PC-3 (cell line): ENCODE results near the gene NSFL1C. TPM values are rescaled to one million over a fixed set of nuclear protein-coding genes. Genes with fewer than 3 reads are reported as not detected.
A peak's percentile ranks its signal among the peaks of the same experiment; 100 is the strongest.

Source experiments
- ATAC-seq: fragments of 200-7000 bp; cut with Tn5 transposase; 2 replicates; pipeline ENCODE4 v1.9.1; 2020; ENCODE audit warnings: mild to moderate bottlenecking, moderate library complexity
- Bru-seq: library from RNA; stranded (reverse); fragments of 400-500 nt; gene quantifications from one replicate; lab custom pipeline; 2021; lab: Mats Ljungman, UMichigan
- BruChase-seq, 2 experiments: library from RNA; stranded (reverse); fragments of 400-500 nt; gene quantifications; one replicate each; lab custom pipeline; 2021; lab: Mats Ljungman, UMichigan
- BruUV-seq: library from RNA; stranded (reverse); fragments of 400-500 nt; replicated peaks from 2 replicates; lab custom pipeline; 2021; lab: Mats Ljungman, UMichigan
- CTCF ChIA-PET: fragments of 300-600 bp; sonication (Branson Sonifier 250); formaldehyde crosslinking; loops from one replicate; lab custom pipeline; 2022; ENCODE audit warnings: antibody characterized with exemption; lab: Charles Lee
- POLR2A ChIA-PET: fragments of 300-600 bp; sonication (Branson Sonifier 250); formaldehyde crosslinking; loops from one replicate; lab custom pipeline; 2022; ENCODE audit warnings: antibody characterized with exemption; ENCODE audit not compliant: unreplicated experiment; lab: Charles Lee
- DNase-seq: peaks from one replicate; pipeline ENCODE4 v3.0.0-alpha.2; 2015
- H2AFZ ChIP-seq: fragments of 300-600 bp; sonication (generic); 2 replicates; pipeline ENCODE4 v1.6.0; 2016; ENCODE audit warnings: antibody characterized with exemption, low read length
- H3F3A ChIP-seq: fragments of 300-600 bp; sonication (generic); one replicate; pipeline ENCODE4 v1.6.0; 2017; ENCODE audit warnings: antibody characterized with exemption, low read length, control low read depth, mild to moderate bottlenecking; ENCODE audit not compliant: unreplicated experiment
- H3K27ac ChIP-seq: fragments of 300-600 bp; sonication (generic); 2 replicates; pipeline ENCODE4 v1.5.1; 2016; ENCODE audit warnings: mild to moderate bottlenecking, low read length
- H3K27me3 ChIP-seq: fragments of 300-600 bp; sonication (generic); 2 replicates; pipeline ENCODE4 v1.6.1; 2016; ENCODE audit warnings: low read length, mixed read lengths
- H3K36me3 ChIP-seq: fragments of 300-600 bp; sonication (generic); 2 replicates; pipeline ENCODE4 v1.6.1; 2016; ENCODE audit warnings: low read depth, mixed run types, low read length, mixed read lengths
- H3K4me1 ChIP-seq: fragments of 300-600 bp; sonication (generic); 2 replicates; pipeline ENCODE4 v1.5.1; 2016; ENCODE audit warnings: low read length; ENCODE audit not compliant: insufficient read depth
- H3K4me2 ChIP-seq: fragments of 300-600 bp; sonication (generic); 2 replicates; pipeline ENCODE4 v1.6.0; 2016; ENCODE audit warnings: low read length
- H3K4me3 ChIP-seq: fragments of 300-600 bp; sonication (generic); 2 replicates; pipeline ENCODE4 v1.5.1; 2016; ENCODE audit warnings: mild to moderate bottlenecking, low read length, mixed read lengths
- H3K79me2 ChIP-seq: fragments of 300-600 bp; sonication (generic); 2 replicates; pipeline ENCODE4 v1.6.1; 2017; ENCODE audit warnings: low read length, mixed read lengths
- H3K9ac ChIP-seq: fragments of 300-600 bp; sonication (generic); 2 replicates; pipeline ENCODE4 v1.6.0; 2016; ENCODE audit warnings: mild to moderate bottlenecking, low read length
- H3K9me2 ChIP-seq: fragments of 300-600 bp; sonication (generic); replicated peaks from 2 replicates; pipeline ENCODE4 v1.6.1; 2016; ENCODE audit warnings: mixed run types, low read length, mixed read lengths
- H3K9me3 ChIP-seq: fragments of 300-600 bp; sonication (generic); 2 replicates; pipeline ENCODE4 v1.6.1; 2016; ENCODE audit warnings: low read length, mixed read lengths
- H4K20me1 ChIP-seq: fragments of 300-600 bp; sonication (generic); 2 replicates; pipeline ENCODE4 v1.6.1; 2016; ENCODE audit warnings: low read length, mixed read lengths
- EZH2 ChIP-seq: fragments of 300-600 bp; sonication (generic); IDR thresholded peaks from one replicate; pipeline ENCODE4 v1.6.1; 2017; ENCODE audit warnings: antibody characterized with exemption, mild to moderate bottlenecking, low read length; ENCODE audit not compliant: unreplicated experiment
- EZH2phosphoT487 ChIP-seq: fragments of 300-600 bp; sonication (generic); IDR thresholded peaks from 2 replicates; pipeline ENCODE4 v1.6.1; 2018; ENCODE audit warnings: mild to moderate bottlenecking, antibody characterized with exemption, low read length, borderline replicate concordance
- intact Hi-C: fragments of 100-400 bp; cut with micrococcal nuclease; formaldehyde crosslinking; loops from 2 replicates; pipeline ENCODE4 v1.9.0; 2023
- long read RNA-seq: library from polyadenylated mRNA; unstranded; transcript quantifications from one replicate; pipeline ENCODE4 v2.0.0, GENCODE V29; 2021; ENCODE audit not compliant: unreplicated experiment
- total RNA-seq: library from RNA; depleted of rRNA; stranded (reverse); fragments of >200 nt; gene quantifications from 2 replicates; pipeline ENCODE4 v1.2.3, GENCODE V29; 2014; rRNA removed
- TF ChIP-seq, protein P1 (sequence below): fragments of 300-600 bp; sonication (generic); conservative IDR thresholded peaks from 2 replicates; pipeline ENCODE4 v1.5.1; 2017; ENCODE audit warnings: antibody characterized with exemption, low read depth, mild to moderate bottlenecking, low read length

NSFL1C gene
- 170 and 217 TPM in 2 replicates for total RNA-seq
- Bru-seq, nascent RNA: percentile 95 among the genes with signal in this experiment
- percentile 93 among the genes with signal in this experiment for BruChase-seq, experiment 1, labeled RNA remaining after a 6-hour chase
- BruChase-seq, experiment 2, labeled RNA remaining after a 2-hour chase: percentile 94 among the genes with signal in this experiment
- long read RNA-seq, transcript NSFL1C-203 (9 exons, 1,446 nt): minor isoform, 24 of 292 reads
- long read RNA-seq, transcript NSFL1C-201 (9 exons, 3,568 nt): major isoform, 188 of 292 reads
- long read RNA-seq, partial matches to known transcripts: 20 of 292 reads
- long read RNA-seq, other reads (novel, unspliced or antisense): 52 of 292 reads

DNA sequence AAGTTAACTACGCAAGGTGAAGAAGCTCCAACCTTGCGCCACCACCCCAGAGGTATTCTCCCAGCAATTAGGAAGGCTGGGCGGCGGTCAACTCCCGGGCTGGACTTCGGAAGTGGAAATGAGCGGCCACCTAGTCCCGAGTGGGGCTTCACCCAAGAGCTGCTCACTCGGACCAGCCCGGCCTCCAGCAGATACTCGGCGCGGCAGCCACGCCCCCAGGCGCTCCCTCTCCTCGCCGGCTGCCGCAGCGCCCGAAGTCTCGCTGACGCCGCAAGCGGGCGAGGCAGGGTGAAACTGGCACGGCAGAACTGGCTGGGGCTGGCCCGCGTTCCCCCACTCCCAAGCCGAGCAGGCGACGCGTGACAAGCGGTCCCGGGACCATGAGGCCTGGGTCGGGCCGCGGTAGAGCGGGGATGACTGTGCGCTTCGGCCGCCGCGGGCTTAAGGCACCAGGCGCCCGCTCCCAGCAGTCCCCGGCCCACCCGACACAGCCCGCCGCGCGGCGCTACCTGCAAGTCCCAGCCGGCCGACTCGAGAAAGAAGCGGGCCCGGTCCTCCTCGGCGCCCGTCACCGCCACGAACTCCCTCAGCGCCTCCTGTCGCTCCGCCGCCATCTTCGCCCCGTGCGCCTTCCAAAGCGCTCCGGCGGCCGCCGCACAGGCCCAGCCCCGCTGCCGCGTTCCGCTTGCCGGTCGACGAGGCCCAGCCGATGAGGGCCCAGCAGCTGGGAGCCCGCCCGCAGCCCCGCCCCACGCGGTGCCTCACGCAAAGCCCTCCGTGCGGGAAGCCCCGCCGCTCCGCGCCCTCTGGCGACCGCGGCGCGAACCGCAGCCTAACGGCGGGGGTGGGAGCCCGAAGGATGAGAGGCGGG is at the start of gene NSFL1C:
TSS of gene NSFL1C (minus strand) at position 639 of the 871 bp plus-strand sequence. CDS start at position 614, 25 bp downstream.
- peaks cover 52% of the 10 kb centered on the region for H3K79me2 ChIP-seq
- POLR2A ChIA-PET: interaction anchor here (0.7 to 0.8 kb wide), 3 partner anchors 11 to 346 kb away, joined by 3 to 5 read pairs (median 3); no protein-coding TSS in a partner anchor
- TF ChIP-seq, protein P1, sequence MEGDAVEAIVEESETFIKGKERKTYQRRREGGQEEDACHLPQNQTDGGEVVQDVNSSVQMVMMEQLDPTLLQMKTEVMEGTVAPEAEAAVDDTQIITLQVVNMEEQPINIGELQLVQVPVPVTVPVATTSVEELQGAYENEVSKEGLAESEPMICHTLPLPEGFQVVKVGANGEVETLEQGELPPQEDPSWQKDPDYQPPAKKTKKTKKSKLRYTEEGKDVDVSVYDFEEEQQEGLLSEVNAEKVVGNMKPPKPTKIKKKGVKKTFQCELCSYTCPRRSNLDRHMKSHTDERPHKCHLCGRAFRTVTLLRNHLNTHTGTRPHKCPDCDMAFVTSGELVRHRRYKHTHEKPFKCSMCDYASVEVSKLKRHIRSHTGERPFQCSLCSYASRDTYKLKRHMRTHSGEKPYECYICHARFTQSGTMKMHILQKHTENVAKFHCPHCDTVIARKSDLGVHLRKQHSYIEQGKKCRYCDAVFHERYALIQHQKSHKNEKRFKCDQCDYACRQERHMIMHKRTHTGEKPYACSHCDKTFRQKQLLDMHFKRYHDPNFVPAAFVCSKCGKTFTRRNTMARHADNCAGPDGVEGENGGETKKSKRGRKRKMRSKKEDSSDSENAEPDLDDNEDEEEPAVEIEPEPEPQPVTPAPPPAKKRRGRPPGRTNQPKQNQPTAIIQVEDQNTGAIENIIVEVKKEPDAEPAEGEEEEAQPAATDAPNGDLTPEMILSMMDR: peak; percentile 91
- no peak for TF ChIP-seq EZH2
- peaks cover 49% of the 10 kb centered on the region for H3K4me1 ChIP-seq
- ATAC-seq (peak; percentile 77), DNase-seq (peak; percentile 99)
- no peaks in the 10 kb centered on the region for H3K9me2 ChIP-seq
- H3F3A ChIP-seq: no peaks in the 10 kb centered on the region
- H3K4me3 ChIP-seq: peak within 1 kb of the TSS; percentile 77
- H3K9ac ChIP-seq: peak within 1 kb of the TSS; percentile 97
- H3K36me3 ChIP-seq: peaks cover 37% of the 10 kb centered on the region
- TSS peak; percentile 58 for BruUV-seq
- peak within 1 kb of the TSS; percentile 87 for H3K4me2 ChIP-seq
- peak within 1 kb of the TSS; percentile 75 for H2AFZ ChIP-seq
- no peaks in the 10 kb centered on the region for H3K9me3 ChIP-seq
- peaks cover 39% of the 10 kb centered on the region for H4K20me1 ChIP-seq
- no peaks in the 10 kb centered on the region for H3K27me3 ChIP-seq
- intact Hi-C loops: no loop called here
- CTCF ChIA-PET: interaction anchor here (0.6 to 4.9 kb wide), 3 partner anchors 37 to 311 kb away, joined by 3 to 44 read pairs (median 3); partner anchors contain the start of gene C20orf202
- H3K27ac ChIP-seq: peak within 1 kb of the TSS; percentile 85

DNA sequence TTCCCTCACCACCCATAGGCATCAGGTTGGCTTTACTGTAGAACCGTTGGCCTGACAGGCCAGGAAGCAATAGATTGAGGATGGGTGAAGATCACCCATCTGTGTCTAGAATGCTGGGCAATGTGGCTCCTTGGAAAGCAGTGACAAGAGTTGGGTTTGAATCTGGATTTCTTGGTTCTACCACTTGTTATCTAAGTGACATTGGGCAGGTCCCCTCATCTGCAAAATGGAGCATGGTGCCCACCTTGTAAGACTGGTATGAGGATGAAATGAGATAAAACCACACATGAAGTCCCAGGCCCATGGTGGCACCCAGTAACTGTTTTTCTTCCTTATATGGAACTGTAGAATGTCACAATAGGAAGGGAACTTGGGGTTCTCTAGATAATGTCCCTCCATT is 47.2 kb upstream of the NSFL1C start:
- no peak for DNase-seq
- Histone ChIP-seq H3K4me1 (peaks cover 11% of the 10 kb centered on the region), H3K27ac (no peak overlapping the region), H4K20me1 (no peaks in the 10 kb centered on the region), H3K9me2 (no peaks in the 10 kb centered on the region), H3K4me2 (no peak overlapping the region), H3K9ac (no peak overlapping the region), H3K79me2 (no peaks in the 10 kb centered on the region), H3K4me3 (no peak overlapping the region), H3F3A (no peaks in the 10 kb centered on the region), H3K36me3 (no peaks in the 10 kb centered on the region), H3K9me3 (no peaks in the 10 kb centered on the region), H3K27me3 (no peaks in the 10 kb centered on the region), H2AFZ (no peak overlapping the region)
- BruUV-seq: no TSS peak
- CTCF ChIA-PET: no interaction called here
- no peak for TF ChIP-seq EZH2
- TF ChIP-seq, protein P1: no peak
- no peak for TF ChIP-seq EZH2phosphoT487
- ATAC-seq: no peak
- intact Hi-C loops: no loop called here
- POLR2A ChIA-PET: no interaction called here
